SK-N-SH treated with all-trans-retinoic acid at 6 μM for 48 hours (cell line): ENCODE measurements around the gene SURF6.

ENCODE experiments used
- ATAC-seq: fragments of 200-7000 bp; cut with Tn5 transposase; 3 replicates; pipeline ENCODE4 v1.9.1; 2020; ENCODE audit warnings: mild to moderate bottlenecking, moderate library complexity
- ARNTL ChIP-seq: fragments of 450-650 bp; formaldehyde crosslinking; IDR thresholded peaks from 2 replicates; pipeline ENCODE4 v1.5.0; 2020; ENCODE audit warnings: low read depth, mild to moderate bottlenecking, moderate library complexity, borderline replicate concordance
- BACH2 ChIP-seq: fragments of 250-450 bp; sonication (Bioruptor Pico); IDR thresholded peaks from 2 replicates; pipeline ENCODE4 v1.9.0; 2021; ENCODE audit warnings: mild to moderate bottlenecking, borderline replicate concordance
- CREB5 ChIP-seq: fragments of 250-450 bp; sonication (Bioruptor Pico); IDR thresholded peaks from 2 replicates; pipeline ENCODE4 v1.5.1; 2020; ENCODE audit warnings: low read depth, mild to moderate bottlenecking, moderate library complexity
- CSDC2 ChIP-seq: fragments of 250-450 bp; sonication (Bioruptor Pico); IDR thresholded peaks from 2 replicates; pipeline ENCODE4 v1.5.0; 2020; ENCODE audit warnings: mild to moderate bottlenecking, moderate library complexity
- ESRRG ChIP-seq: fragments of 250-450 bp; sonication (Bioruptor Pico); IDR thresholded peaks from 2 replicates; pipeline ENCODE4 v1.6.1; 2021; ENCODE audit warnings: mild to moderate bottlenecking
- GLIS3 ChIP-seq: fragments of 250-450 bp; sonication (Bioruptor Pico); IDR thresholded peaks from 2 replicates; pipeline ENCODE4 v1.5.0; 2020; ENCODE audit warnings: mild to moderate bottlenecking, moderate library complexity
- ISL1 ChIP-seq: fragments of 250-450 bp; sonication (Bioruptor Pico); IDR thresholded peaks from 2 replicates; pipeline ENCODE4 v2.1.2; 2022; ENCODE audit warnings: mild to moderate bottlenecking, moderate library complexity
- OSR1 ChIP-seq: fragments of 250-450 bp; sonication (Bioruptor Pico); IDR thresholded peaks from 2 replicates; pipeline ENCODE4 v1.8.0; 2022; ENCODE audit warnings: moderate library complexity, mild to moderate bottlenecking, inconsistent platforms
- PATZ1 ChIP-seq: fragments of 250-450 bp; sonication (Bioruptor Pico); IDR thresholded peaks from 2 replicates; pipeline ENCODE4 v1.8.0; 2020; ENCODE audit warnings: mild to moderate bottlenecking, moderate library complexity, borderline replicate concordance
- POU6F1 ChIP-seq: fragments of 250-450 bp; sonication (Bioruptor Pico); IDR thresholded peaks from 2 replicates; pipeline ENCODE4 v1.8.0; 2021; ENCODE audit warnings: low read depth, mild to moderate bottlenecking, moderate library complexity, borderline replicate concordance
- PPARA ChIP-seq: fragments of 250-450 bp; sonication (Bioruptor Pico); IDR thresholded peaks from 2 replicates; pipeline ENCODE4 v1.5.0; 2020; ENCODE audit warnings: mild to moderate bottlenecking, borderline replicate concordance
- RARB ChIP-seq: fragments of 250-450 bp; sonication (Bioruptor Pico); IDR thresholded peaks from 2 replicates; pipeline ENCODE4 v1.8.0; 2021; ENCODE audit warnings: mild to moderate bottlenecking, moderate library complexity
- SNAI2 ChIP-seq: fragments of 250-450 bp; sonication (Bioruptor Pico); IDR thresholded peaks from 2 replicates; pipeline ENCODE4 v1.5.0; 2020; ENCODE audit warnings: mild to moderate bottlenecking, moderate library complexity
- TCF4 ChIP-seq: fragments of 250-450 bp; sonication (Bioruptor Pico); IDR thresholded peaks from 2 replicates; pipeline ENCODE4 v1.8.0; 2021; ENCODE audit warnings: mild to moderate bottlenecking, moderate library complexity, borderline replicate concordance
- TOX ChIP-seq: fragments of 250-450 bp; sonication (Bioruptor Pico); IDR thresholded peaks from 2 replicates; pipeline ENCODE4 v1.8.0; 2021; ENCODE audit warnings: mild to moderate bottlenecking, moderate library complexity, borderline replicate concordance
- TSHZ2 ChIP-seq: fragments of 250-450 bp; sonication (Bioruptor Pico); IDR thresholded peaks from 2 replicates; pipeline ENCODE4 v1.5.0; 2020; ENCODE audit warnings: mild to moderate bottlenecking, moderate library complexity
- ZC3H10 ChIP-seq: fragments of 250-450 bp; sonication (Bioruptor Pico); IDR thresholded peaks from 2 replicates; pipeline ENCODE4 v1.5.1; 2021; ENCODE audit warnings: mild to moderate bottlenecking, moderate library complexity
- ZFP3 ChIP-seq: fragments of 250-450 bp; sonication (Bioruptor Pico); IDR thresholded peaks from 2 replicates; pipeline ENCODE4 v1.5.0; 2020; ENCODE audit warnings: mild to moderate bottlenecking, moderate library complexity
- ZFP30 ChIP-seq: fragments of 450-650 bp; formaldehyde crosslinking; IDR thresholded peaks from 2 replicates; pipeline ENCODE4 v1.5.0; 2022; ENCODE audit warnings: mild to moderate bottlenecking, moderate library complexity
- ZNF565 ChIP-seq: fragments of 450-650 bp; formaldehyde crosslinking; conservative IDR thresholded peaks from 2 replicates; pipeline ENCODE4 v1.5.0; 2020; ENCODE audit warnings: low read depth, mild to moderate bottlenecking, moderate library complexity
- ZNF70 ChIP-seq: fragments of 450-650 bp; formaldehyde crosslinking; IDR thresholded peaks from 2 replicates; pipeline ENCODE4 v1.5.0; 2020; ENCODE audit warnings: mild to moderate bottlenecking, moderate library complexity
- ZNF8 ChIP-seq: fragments of 450-650 bp; formaldehyde crosslinking; IDR thresholded peaks from 2 replicates; pipeline ENCODE4 v1.5.0; 2020; ENCODE audit warnings: mild to moderate bottlenecking, moderate library complexity

Gene SURF6

GRCh38 chr9:133344071-133344470 is 8.1 kb upstream of the SURF6 start:
- TF ChIP-seq GLIS3 (CRISPR knock-in tag) (no peak), CSDC2 (no peak), OSR1 (CRISPR knock-in tag) (no peak), ZNF70 (CRISPR knock-in tag) (no peak), PPARA (no peak), RARB (CRISPR knock-in tag) (no peak), BACH2 (CRISPR knock-in tag) (no peak), TOX (no peak), ZNF565 (no peak), ESRRG (CRISPR knock-in tag) (no peak), ZNF8 (CRISPR knock-in tag) (no peak), TSHZ2 (no peak), SNAI2 (CRISPR knock-in tag) (no peak), PATZ1 (CRISPR knock-in tag) (no peak), POU6F1 (CRISPR knock-in tag) (no peak), TCF4 (CRISPR knock-in tag) (no peak), ZC3H10 (CRISPR knock-in tag) (no peak), ARNTL (CRISPR knock-in tag) (no peak)
- ATAC-seq = no peak

- no peak for TF ChIP-seq CSDC2
- no peak for TF ChIP-seq RARB (CRISPR knock-in tag)
- TF ChIP-seq ARNTL (CRISPR knock-in tag) = no peak
- TF ChIP-seq OSR1 (CRISPR knock-in tag) = no peak
- no peak for TF ChIP-seq ZNF8 (CRISPR knock-in tag)
- no peak for TF ChIP-seq PPARA
- no peak for TF ChIP-seq ISL1 (CRISPR knock-in tag)
- TF ChIP-seq ESRRG (CRISPR knock-in tag) = no peak
- ATAC-seq = no peak
Observed at GRCh38 chr9:133342570-133342969, 6.6 kb upstream of the SURF6 start.

- TF ChIP-seq SNAI2 (CRISPR knock-in tag) (no peak), RARB (CRISPR knock-in tag) (no peak), ISL1 (CRISPR knock-in tag) (no peak), ZNF70 (CRISPR knock-in tag) (no peak)
- no peak for ATAC-seq
Observed at GRCh38 chr9:133342069-133342406, 6.0 kb upstream of the SURF6 start.

GRCh38 chr9:133341369-133342068 is 5.5 kb upstream of the SURF6 start:
- ATAC-seq = no peak
- TF ChIP-seq CSDC2 (no peak), ESRRG (CRISPR knock-in tag) (no peak), ARNTL (CRISPR knock-in tag) (no peak), ZC3H10 (CRISPR knock-in tag) (no peak), GLIS3 (CRISPR knock-in tag) (no peak), PPARA (no peak), PATZ1 (CRISPR knock-in tag) (no peak), RARB (CRISPR knock-in tag) (no peak), ZFP30 (CRISPR knock-in tag) (no peak), TCF4 (CRISPR knock-in tag) (no peak), OSR1 (CRISPR knock-in tag) (no peak), ZNF565 (no peak), ISL1 (CRISPR knock-in tag) (no peak), POU6F1 (CRISPR knock-in tag) (no peak), ZFP3 (CRISPR knock-in tag) (no peak), SNAI2 (CRISPR knock-in tag) (no peak), CREB5 (CRISPR knock-in tag) (no peak), BACH2 (CRISPR knock-in tag) (no peak), TOX (no peak)
